Caco-2 (cell line): Measurements from ENCODE around the gene RXRA. TPM values are rescaled to one million over a fixed set of nuclear protein-coding genes. Genes with fewer than 3 reads are reported as not detected.

ENCODE experiments used
- BruUV-seq: library from RNA; stranded (reverse); fragments of 400-500 nt; replicated peaks from 2 replicates; lab custom pipeline; 2021; lab: Mats Ljungman, UMichigan
- CTCF ChIA-PET: fragments of 300-600 bp; sonication (Branson Sonifier 250); formaldehyde crosslinking; loops from one replicate; lab custom pipeline; 2022; ENCODE audit warnings: antibody characterized with exemption; lab: Charles Lee
- POLR2A ChIA-PET: fragments of 300-600 bp; sonication (Branson Sonifier 250); formaldehyde crosslinking; loops from one replicate; lab custom pipeline; 2022; ENCODE audit warnings: antibody characterized with exemption; lab: Charles Lee
- DNase-seq, 2 experiments: peaks; one replicate each; pipeline versions ENCODE4 v3.0.0 to v3.0.0-alpha.2; 2020 to 2022
- H3K27me3 ChIP-seq: replicated peaks from 2 replicates; pipeline ENCODE4 v1.6.0; 2011; ENCODE audit warnings: low read length; ENCODE audit not compliant: control insufficient read depth, insufficient read depth
- H3K36me3 ChIP-seq: 2 replicates; pipeline ENCODE4 v1.5.1; 2011; ENCODE audit warnings: low read length; ENCODE audit not compliant: control insufficient read depth, insufficient read depth
- H3K4me1 ChIP-seq: fragments of 250-450 bp; sonication (Bioruptor Pico); 2 replicates; pipeline ENCODE4 v1.5.1; 2020; ENCODE audit warnings: mild to moderate bottlenecking
- H3K4me3 ChIP-seq: 2 replicates; pipeline ENCODE4 v1.5.1; 2011; ENCODE audit warnings: low read depth, mild to moderate bottlenecking, control low read depth, low read length
- H3K9me3 ChIP-seq: fragments of 250-450 bp; sonication (Bioruptor Pico); 2 replicates; pipeline ENCODE4 v1.5.1; 2020; ENCODE audit warnings: mild to moderate bottlenecking, moderate library complexity
- H3K27ac Mint-ChIP-seq: one replicate; pipeline ENCODE4 v1.8.0; 2022; ENCODE audit warnings: mixed read lengths; ENCODE audit not compliant: unreplicated experiment
- H3K27me3 Mint-ChIP-seq: one replicate; pipeline ENCODE4 v1.8.0; 2022; ENCODE audit warnings: mixed read lengths; ENCODE audit not compliant: insufficient read depth, unreplicated experiment
- H3K36me3 Mint-ChIP-seq: one replicate; pipeline ENCODE4 v1.8.0; 2022; ENCODE audit warnings: mild to moderate bottlenecking, mixed read lengths; ENCODE audit not compliant: insufficient read depth, unreplicated experiment
- H3K4me1 Mint-ChIP-seq: one replicate; pipeline ENCODE4 v1.8.0; 2022; ENCODE audit warnings: low read depth, mixed read lengths; ENCODE audit not compliant: unreplicated experiment
- H3K4me3 Mint-ChIP-seq: one replicate; pipeline ENCODE4 v1.8.0; 2022; ENCODE audit warnings: mild to moderate bottlenecking, moderate library complexity, mixed read lengths; ENCODE audit not compliant: unreplicated experiment
- H3K9me3 Mint-ChIP-seq: one replicate; pipeline ENCODE4 v1.8.0; 2022; ENCODE audit warnings: mixed read lengths; ENCODE audit not compliant: unreplicated experiment
- intact Hi-C: fragments of 100-400 bp; cut with micrococcal nuclease; formaldehyde crosslinking; loops from one replicate; pipeline ENCODE4 v1.10.0; 2022; ENCODE audit not compliant: unreplicated experiment
- total RNA-seq: library from RNA; stranded (reverse); gene quantifications from 2 replicates; pipeline ENCODE4 v1.2.3, GENCODE V29; 2022
- TF ChIP-seq, protein P1 (sequence below), 2 experiments: fragments of 200-600 bp in 1 of 2; IDR thresholded peaks; 1 replicate in 1 of 2; 2 replicates in 1 of 2; pipeline versions ENCODE4 v1.5.1 to v1.8.0; 2011 to 2022; ENCODE audit warnings: antibody characterized with exemption in 1 of 2, control low read depth in 1 of 2, inconsistent platforms in 1 of 2, low read depth in 1 of 2, low read length in 1 of 2, mild to moderate bottlenecking in 1 of 2, moderate library complexity in 1 of 2; ENCODE audit not compliant: insufficient read depth in 1 of 2, severe bottlenecking in 1 of 2, unreplicated experiment in 1 of 2

Gene RXRA
- total RNA-seq, 1 experiment from 2014 or later = 69.1 TPM

DNA sequence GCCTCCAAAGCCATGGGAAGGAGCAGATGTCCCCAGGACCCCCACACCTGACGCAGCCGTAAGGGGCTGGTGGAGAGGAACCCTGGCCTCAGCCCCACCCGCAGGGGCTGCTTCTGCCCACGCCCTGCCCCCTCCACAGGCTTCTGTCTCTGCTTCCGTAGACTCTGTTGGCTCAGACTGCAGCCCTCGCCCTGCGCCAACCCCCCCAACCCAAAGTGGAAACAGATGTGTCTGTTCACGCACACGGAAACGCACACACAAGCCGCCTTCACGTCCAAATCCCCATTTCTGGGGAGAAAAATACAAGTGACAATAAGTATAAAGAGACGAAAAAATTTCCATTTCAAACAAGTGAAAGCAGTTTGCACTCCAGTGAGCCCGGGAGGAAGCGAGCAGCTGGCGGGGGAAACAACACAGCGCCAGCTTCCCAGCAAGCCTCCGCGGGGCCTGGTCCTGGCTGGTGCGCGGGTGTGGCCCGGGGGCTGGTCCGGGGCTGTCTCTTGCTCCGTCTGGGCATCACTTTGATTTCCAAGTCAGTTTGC is 32.6 kb upstream of the RXRA start:
- no peak for DNase-seq
- Histone ChIP-seq H3K36me3 (no peaks in the 10 kb centered on the region), H3K4me3 (no peak overlapping the region), H3K9me3 (no peaks in the 10 kb centered on the region), H3K27me3 (no peaks in the 10 kb centered on the region), H3K4me1 (peaks cover 4% of the 10 kb centered on the region; the same call in 1 of the 2 replicates)
- H3K27ac Mint-ChIP-seq = no peak overlapping the region
- BruUV-seq = no TSS peak
- H3K36me3 Mint-ChIP-seq = no peaks in the 10 kb centered on the region
- TF ChIP-seq, protein P1, sequence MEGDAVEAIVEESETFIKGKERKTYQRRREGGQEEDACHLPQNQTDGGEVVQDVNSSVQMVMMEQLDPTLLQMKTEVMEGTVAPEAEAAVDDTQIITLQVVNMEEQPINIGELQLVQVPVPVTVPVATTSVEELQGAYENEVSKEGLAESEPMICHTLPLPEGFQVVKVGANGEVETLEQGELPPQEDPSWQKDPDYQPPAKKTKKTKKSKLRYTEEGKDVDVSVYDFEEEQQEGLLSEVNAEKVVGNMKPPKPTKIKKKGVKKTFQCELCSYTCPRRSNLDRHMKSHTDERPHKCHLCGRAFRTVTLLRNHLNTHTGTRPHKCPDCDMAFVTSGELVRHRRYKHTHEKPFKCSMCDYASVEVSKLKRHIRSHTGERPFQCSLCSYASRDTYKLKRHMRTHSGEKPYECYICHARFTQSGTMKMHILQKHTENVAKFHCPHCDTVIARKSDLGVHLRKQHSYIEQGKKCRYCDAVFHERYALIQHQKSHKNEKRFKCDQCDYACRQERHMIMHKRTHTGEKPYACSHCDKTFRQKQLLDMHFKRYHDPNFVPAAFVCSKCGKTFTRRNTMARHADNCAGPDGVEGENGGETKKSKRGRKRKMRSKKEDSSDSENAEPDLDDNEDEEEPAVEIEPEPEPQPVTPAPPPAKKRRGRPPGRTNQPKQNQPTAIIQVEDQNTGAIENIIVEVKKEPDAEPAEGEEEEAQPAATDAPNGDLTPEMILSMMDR (IDR thresholded peaks at IDR 0.05; ENCODE audit: insufficient read depth in 1 of 2, low read depth in 1 of 2, low read length in 1 of 2, severe bottlenecking in 1 of 2, unreplicated experiment in 1 of 2) = no peak
- no peaks in the 10 kb centered on the region for H3K9me3 Mint-ChIP-seq
- ChIA-PET CTCF (interaction anchor here (0.7 kb wide), 1 partner anchor 123 kb away, joined by 4 read pairs; no protein-coding TSS in a partner anchor), POLR2A (no interaction called here)
- no peaks in the 10 kb centered on the region for H3K27me3 Mint-ChIP-seq
- no peaks in the 10 kb centered on the region for H3K4me1 Mint-ChIP-seq
- H3K4me3 Mint-ChIP-seq = no peak overlapping the region
- intact Hi-C loops = no loop called here

DNA sequence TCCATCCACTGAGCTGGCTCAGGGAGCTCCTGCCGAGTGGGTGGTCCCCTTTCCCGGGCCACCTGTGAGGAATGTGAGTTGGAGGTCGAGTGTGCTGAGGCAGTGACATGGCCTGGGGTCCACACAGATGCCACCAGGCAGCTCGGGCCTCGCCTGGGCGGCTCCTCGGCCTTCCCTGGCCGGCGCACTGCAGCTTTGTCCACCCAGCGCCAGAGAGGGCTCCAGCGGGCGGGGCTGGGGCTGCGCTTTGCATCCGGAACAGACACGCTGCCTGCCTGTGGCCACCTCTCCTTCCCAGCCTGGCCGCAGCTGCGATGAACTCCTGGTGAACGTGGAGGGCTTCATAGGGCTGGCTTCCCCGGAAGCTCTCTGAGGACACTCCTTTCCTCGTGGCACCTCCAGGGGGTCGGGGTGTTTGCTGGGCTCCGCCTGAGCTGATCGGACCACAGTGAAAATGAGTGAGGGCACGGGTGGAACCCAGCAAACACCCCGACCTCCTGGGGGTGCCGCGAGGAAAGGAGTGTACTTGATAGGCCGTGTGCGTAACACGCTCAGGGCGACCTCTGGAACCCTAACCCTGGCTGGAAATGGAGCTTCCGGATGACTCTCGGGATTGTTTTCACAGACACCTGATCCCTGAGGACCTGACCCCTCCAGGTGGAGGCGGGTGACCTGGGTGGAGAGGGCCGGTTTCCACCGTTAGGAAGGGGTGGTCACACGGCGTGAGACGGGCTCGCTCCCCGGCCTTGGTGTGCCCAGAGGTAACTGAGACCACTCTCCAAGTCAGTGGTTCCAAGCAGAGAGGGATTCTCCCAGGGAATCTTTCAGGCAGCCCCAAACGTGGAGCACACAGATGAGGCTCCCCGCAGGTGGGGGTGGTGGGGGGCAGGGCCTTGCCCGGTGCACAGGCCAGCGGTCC is 31.8 kb upstream of the RXRA start:
- Mint-ChIP-seq H3K4me1 (no peaks in the 10 kb centered on the region), H3K9me3 (no peaks in the 10 kb centered on the region), H3K27ac (no peak overlapping the region), H3K36me3 (no peaks in the 10 kb centered on the region), H3K27me3 (no peaks in the 10 kb centered on the region), H3K4me3 (no peak overlapping the region)
- Histone ChIP-seq H3K36me3 (no peaks in the 10 kb centered on the region), H3K9me3 (no peaks in the 10 kb centered on the region), H3K4me3 (no peak overlapping the region), H3K27me3 (no peaks in the 10 kb centered on the region), H3K4me1 (peaks cover 4% of the 10 kb centered on the region; the same call in 1 of the 2 replicates)
- POLR2A ChIA-PET = no interaction called here
- no peak for DNase-seq
- TF ChIP-seq, protein P1 (IDR thresholded peaks at IDR 0.05; ENCODE audit: insufficient read depth in 1 of 2, low read depth in 1 of 2, low read length in 1 of 2, severe bottlenecking in 1 of 2, unreplicated experiment in 1 of 2) = no peak
- BruUV-seq = no TSS peak
- intact Hi-C loops = no loop called here
- CTCF ChIA-PET = interaction anchor here (0.7 kb wide), 1 partner anchor 123 kb away, joined by 4 read pairs; no protein-coding TSS in a partner anchor

DNA sequence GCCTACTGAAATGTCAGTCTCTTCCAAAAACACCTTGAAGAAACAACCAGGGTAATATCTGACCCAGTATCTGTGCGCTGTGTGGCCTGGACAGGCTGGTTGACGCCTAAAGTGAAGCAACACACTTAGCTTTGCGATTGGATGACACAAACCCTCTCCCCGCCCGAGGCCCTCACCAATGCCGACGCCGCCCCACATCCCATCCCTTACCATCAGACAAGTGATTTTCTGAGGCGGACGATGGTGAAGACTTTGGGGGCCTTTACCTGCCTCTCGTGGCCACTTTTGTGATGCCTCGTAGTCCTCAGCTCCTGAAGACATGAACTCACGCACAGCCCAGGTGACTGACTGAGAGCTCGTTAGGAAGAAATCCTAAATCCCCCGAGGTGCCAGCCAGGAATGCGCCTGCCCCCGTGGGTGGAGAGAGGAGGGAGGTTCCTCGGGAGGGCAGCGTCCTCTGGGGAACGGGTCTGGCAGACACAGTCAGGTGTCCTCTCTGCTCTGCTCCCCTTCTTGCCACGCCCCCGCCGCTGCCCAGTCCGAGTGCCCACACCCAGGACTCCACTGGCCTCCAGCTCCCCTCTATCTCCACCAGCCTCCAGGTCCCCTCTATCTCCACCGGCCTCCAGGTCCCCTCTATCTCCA is 31.0 kb upstream of the RXRA start:
- no peaks in the 10 kb centered on the region for H3K36me3 Mint-ChIP-seq
- peaks cover 2% of the 10 kb centered on the region for H3K27me3 Mint-ChIP-seq
- H3K9me3 Mint-ChIP-seq = no peaks in the 10 kb centered on the region

More for the DNA sequence above, 31.0 kb upstream of the RXRA start:
- no peak overlapping the region for H3K4me3 Mint-ChIP-seq
- no TSS peak for BruUV-seq
- no peak for DNase-seq
- no peak overlapping the region for H3K27ac Mint-ChIP-seq
- Histone ChIP-seq H3K36me3 (no peaks in the 10 kb centered on the region), H3K4me3 (no peak overlapping the region), H3K4me1 (peaks cover 4% of the 10 kb centered on the region; the same call in 1 of the 2 replicates), H3K27me3 (no peaks in the 10 kb centered on the region), H3K9me3 (no peaks in the 10 kb centered on the region)
- no peaks in the 10 kb centered on the region for H3K4me1 Mint-ChIP-seq
- POLR2A ChIA-PET = no interaction called here
- intact Hi-C loops = no loop called here
- CTCF ChIA-PET = no interaction called here
- TF ChIP-seq, protein P1 (IDR thresholded peaks at IDR 0.05; ENCODE audit: insufficient read depth in 1 of 2, low read depth in 1 of 2, low read length in 1 of 2, severe bottlenecking in 1 of 2, unreplicated experiment in 1 of 2) = no peak
